Measurements from ENCODE around the gene CIPC. TPM values are rescaled to one million over a fixed set of nuclear protein-coding genes. Genes with fewer than 3 reads are reported as not detected.

CIPC gene
- total RNA-seq, 8 experiments from 2014 or later: 9.0 to 30.6 (median 16.2) TPM

- ATAC-seq (replicated peaks in 6 of 8): no peak
- peaks cover 36 to 45% of the 10 kb centered on the region in 2 donors for H3K4me1 ChIP-seq (replicated peaks in 1 of 2)
- in situ Hi-C loops (cut with MboI; ENCODE audit: low pct_unique_long_range_greater_than_20kb in 2 of 9, low sequenced_read_pairs in 9 of 9, unreplicated experiment in 9 of 9): loop anchor here in 7 of 9 experiments (10.0 to 25.0 kb wide), 2 partner anchors 150 to 187 kb away; no protein-coding TSS in a partner anchor
- no peak overlapping the region for H3K4me3 ChIP-seq
- 80 to 100% (median 91%) methylated on average over 1 to 3 of the region's 3 CpGs; no CpG with 5 or more reads in 4 of the 10 experiments for WGBS, 10 experiments
- H3K27ac ChIP-seq: no peak overlapping the region
Measured at GRCh38 chr14:77062261-77062660, 35.8 kb upstream of the CIPC start.

DNA sequence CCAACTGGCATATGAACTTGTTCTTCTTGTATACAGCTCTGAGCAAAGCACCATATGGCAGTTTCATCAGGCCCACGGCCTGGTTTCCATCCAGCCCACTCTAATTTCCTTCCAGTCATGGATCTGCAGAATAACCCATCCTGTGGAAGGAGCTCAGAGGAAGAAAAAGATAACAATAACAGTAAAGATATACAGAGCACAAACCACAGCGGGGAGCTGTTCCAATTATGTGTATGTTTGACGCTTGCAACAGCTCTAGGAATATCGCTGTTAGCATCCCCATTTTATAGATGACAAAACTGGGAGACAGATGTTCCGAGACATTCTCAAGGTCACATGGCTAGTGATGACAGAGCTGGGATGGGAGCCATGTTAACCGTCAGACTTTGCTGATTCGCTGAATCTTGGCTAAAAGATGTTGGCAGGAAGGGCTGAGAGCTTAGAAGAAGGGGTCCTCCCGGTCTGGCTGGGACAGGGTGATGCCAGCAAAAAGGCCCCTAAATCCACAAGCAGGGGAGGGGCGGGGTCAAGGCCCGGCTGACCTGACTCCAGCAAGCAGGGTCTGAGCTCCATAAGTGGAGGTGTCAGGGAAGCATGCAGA, 34.4 kb upstream of the CIPC start:
- ATAC-seq (replicated peaks in 6 of 8): no peak
- 42 to 91% (median 71%) methylated on average over 1 to 10 of the region's 10 CpGs; no CpG with 5 or more reads in 2 of the 10 experiments for WGBS, 10 experiments
- in situ Hi-C loops (cut with MboI; ENCODE audit: low pct_unique_long_range_greater_than_20kb in 2 of 9, low sequenced_read_pairs in 9 of 9, unreplicated experiment in 9 of 9): loop anchor here in 7 of 9 experiments (10.0 to 25.0 kb wide), 2 partner anchors 151 to 189 kb away; no protein-coding TSS in a partner anchor
- H3K4me3 ChIP-seq: no peak overlapping the region
- H3K27ac ChIP-seq: no peak overlapping the region
- H3K4me1 ChIP-seq (replicated peaks in 1 of 2): peaks cover 38 to 43% of the 10 kb centered on the region in 2 donors

DNA sequence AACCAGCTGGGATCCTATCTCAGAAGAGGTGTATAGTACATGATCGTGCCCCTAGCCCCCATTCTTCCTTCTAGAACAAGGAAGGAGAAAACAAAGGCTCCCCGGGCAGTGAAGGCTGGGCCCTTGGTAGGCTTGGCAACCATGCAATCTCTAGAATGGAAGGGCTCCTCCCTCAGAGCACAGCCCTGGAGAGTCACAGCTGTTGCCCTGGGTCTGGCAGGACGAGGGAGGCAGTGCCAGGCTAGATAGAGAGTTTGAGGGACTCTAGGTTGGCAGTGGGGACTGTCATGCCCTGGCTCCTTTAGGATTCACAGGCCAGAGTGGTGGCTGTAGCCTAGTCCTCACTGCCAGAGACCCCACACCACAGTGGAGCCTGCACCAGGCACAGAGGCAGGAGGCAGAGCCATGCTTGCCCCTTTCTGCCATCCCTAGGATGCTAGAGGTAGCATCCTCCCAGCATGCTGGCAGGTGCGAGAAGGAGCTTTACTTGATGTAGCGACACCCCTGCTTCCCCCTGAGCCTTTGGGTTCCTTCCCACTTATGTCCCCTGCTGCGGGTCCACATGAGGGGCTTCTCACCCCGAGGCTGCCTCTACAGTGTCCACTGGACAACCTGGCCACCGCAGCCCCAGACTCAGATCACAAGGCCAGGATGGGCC, 33.4 kb upstream of the CIPC start:
- ATAC-seq (replicated peaks in 6 of 8): peak in 4 of 8 experiments; percentile 6 to 54 (median 20)
- Histone ChIP-seq H3K4me1 (replicated peaks in 1 of 2) (peaks cover 33 to 36% of the 10 kb centered on the region in 2 donors), H3K4me3 (no peak overlapping the region), H3K27ac (no peak overlapping the region)
- in situ Hi-C loops (cut with MboI; ENCODE audit: low pct_unique_long_range_greater_than_20kb in 2 of 9, low sequenced_read_pairs in 9 of 9, unreplicated experiment in 9 of 9): loop anchor here in 7 of 9 experiments (10.0 to 25.0 kb wide), 2 partner anchors 152 to 190 kb away; no protein-coding TSS in a partner anchor
- WGBS, 10 experiments: 20 to 100% (median 87%) methylated on average over 1 to 5 of the region's 8 CpGs; no CpG with 5 or more reads in 5 of the 10 experiments

- WGBS, 10 experiments: 47 to 100% (median 78%) methylated on average over 1 to 6 of the region's 6 CpGs
- in situ Hi-C loops (cut with MboI; ENCODE audit: low pct_unique_long_range_greater_than_20kb in 2 of 9, low sequenced_read_pairs in 9 of 9, unreplicated experiment in 9 of 9): loop anchor here in 7 of 9 experiments (10.0 to 25.0 kb wide), 2 partner anchors 154 to 191 kb away; no protein-coding TSS in a partner anchor
- Histone ChIP-seq H3K4me3 (no peak overlapping the region), H3K4me1 (replicated peaks in 1 of 2) (peaks cover 33 to 38% of the 10 kb centered on the region in 2 donors), H3K27ac (peak overlapping the region; percentile 32 to 66)
- no peak for ATAC-seq (replicated peaks in 6 of 8)
Measured at GRCh38 chr14:77065851-77066577, 32.0 kb upstream of the CIPC start.

GRCh38 chr14:77066578-77067172, 31.4 kb upstream of the CIPC start:
- no peak overlapping the region for H3K4me3 ChIP-seq
- in situ Hi-C loops (cut with MboI; ENCODE audit: low pct_unique_long_range_greater_than_20kb in 2 of 9, low sequenced_read_pairs in 9 of 9, unreplicated experiment in 9 of 9): loop anchor here in 7 of 9 experiments (10.0 to 25.0 kb wide), 2 partner anchors 154 to 192 kb away; no protein-coding TSS in a partner anchor
- WGBS, 10 experiments: 0 to 40% (median 33%) methylated on average over 1 to 2 of the region's 10 CpGs; no CpG with 5 or more reads in 7 of the 10 experiments
- peak in 5 of 8 experiments; percentile 34 to 76 (median 66) for ATAC-seq (replicated peaks in 6 of 8)
- peak overlapping the region; percentile 55 to 66 for H3K27ac ChIP-seq
- H3K4me1 ChIP-seq (replicated peaks in 1 of 2): peaks cover 33 to 38% of the 10 kb centered on the region in 2 donors

DNA sequence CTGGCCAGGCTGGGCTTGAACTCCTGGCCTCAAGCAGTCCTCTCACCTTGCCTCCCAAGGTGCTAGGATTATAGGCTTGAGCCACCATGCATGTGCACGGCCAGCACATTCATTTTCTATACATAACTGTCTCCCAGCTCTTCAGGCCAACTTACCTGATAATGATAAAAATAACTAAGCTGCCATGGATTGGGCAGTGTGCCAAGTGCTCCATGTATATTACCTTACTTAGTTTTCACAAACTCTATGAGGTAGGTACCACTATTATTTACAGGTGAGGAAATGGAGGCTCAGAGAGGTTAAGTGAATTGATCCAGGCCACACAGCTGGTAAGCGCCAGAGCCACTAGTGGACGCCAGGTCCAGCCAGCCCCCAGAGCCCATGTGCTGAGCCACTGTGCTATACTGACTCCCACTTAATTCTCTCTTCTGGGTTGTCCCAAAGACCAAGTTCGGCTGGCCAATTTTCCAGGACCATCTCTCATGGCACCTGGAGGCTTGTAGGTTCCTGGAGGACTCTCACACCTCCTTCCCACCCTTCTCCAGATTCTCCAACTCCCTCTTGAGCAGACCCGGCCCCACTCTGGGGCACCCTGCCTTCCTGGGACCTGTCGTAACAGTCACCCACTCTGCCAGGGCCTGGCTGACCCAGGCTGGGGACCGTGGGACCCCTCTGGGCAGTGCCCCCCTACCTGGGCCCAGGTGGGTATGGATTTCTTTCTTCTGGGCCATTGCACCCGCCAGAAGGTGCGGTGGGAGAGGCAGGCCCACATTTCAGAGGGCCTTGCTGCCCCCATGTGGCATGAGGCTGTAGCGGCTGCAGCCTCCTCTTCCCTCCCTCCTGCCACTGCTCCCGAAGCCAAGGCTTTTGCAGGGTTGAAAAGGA, 30.2 kb upstream of the CIPC start:
- no peak overlapping the region for H3K4me3 ChIP-seq
- in situ Hi-C loops (cut with MboI; ENCODE audit: low pct_unique_long_range_greater_than_20kb in 2 of 9, low sequenced_read_pairs in 9 of 9, unreplicated experiment in 9 of 9): loop anchor here in 7 of 9 experiments (10.0 to 25.0 kb wide), 2 partner anchors 156 to 193 kb away; no protein-coding TSS in a partner anchor
- H3K4me1 ChIP-seq (replicated peaks in 1 of 2): peaks cover 33 to 38% of the 10 kb centered on the region in 2 donors
- peak; percentile 58 to 83 (median 70) for ATAC-seq (replicated peaks in 6 of 8)
- WGBS, 10 experiments: 4 to 100% (median 49%) methylated on average over 1 to 7 of the region's 11 CpGs; no CpG with 5 or more reads in 2 of the 10 experiments
- H3K27ac ChIP-seq: no peak overlapping the region

DNA sequence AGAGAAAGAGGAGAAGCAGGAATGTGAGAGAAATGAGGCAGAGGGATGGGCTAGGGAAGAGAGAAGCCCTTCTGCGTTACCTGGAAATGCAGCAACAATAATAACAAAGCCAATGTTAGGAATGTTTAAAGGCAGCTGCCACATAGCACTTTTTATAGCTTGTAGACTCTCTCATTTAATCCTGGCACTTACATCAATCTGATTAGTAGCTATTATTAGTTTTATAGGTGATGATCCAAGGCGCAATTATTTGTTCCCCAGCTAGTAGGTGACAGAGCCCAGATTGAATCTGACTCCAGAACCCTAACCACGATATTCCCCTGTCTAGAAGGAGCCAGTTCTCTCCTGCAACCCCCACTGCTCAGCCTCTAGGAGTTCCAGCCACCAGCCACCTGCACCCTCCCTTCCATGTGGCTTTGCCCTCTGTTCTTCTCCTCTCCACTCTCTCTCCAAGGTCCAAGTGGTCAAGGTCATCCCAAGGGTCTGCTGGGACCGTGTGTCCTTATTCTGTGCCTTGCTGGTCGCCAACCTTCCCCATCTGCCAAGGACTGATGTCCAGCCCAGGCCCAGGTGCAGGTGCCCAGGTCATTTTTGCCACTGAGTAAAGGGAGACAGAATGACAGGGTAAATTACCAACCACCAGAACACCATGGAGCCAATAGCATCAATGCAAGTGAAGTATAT, 29.4 kb upstream of the CIPC start:
- Histone ChIP-seq H3K27ac (no peak overlapping the region), H3K4me3 (no peak overlapping the region), H3K4me1 (replicated peaks in 1 of 2) (peaks cover 33 to 34% of the 10 kb centered on the region in 2 donors)
- ATAC-seq (replicated peaks in 6 of 8): no peak
- in situ Hi-C loops (cut with MboI; ENCODE audit: low pct_unique_long_range_greater_than_20kb in 2 of 9, low sequenced_read_pairs in 9 of 9, unreplicated experiment in 9 of 9): loop anchor here in 7 of 9 experiments (10.0 to 25.0 kb wide), 2 partner anchors 156 to 194 kb away; no protein-coding TSS in a partner anchor
- WGBS, 10 experiments: 11 to 80% (median 34%) methylated on average over 1 to 4 of the region's 5 CpGs; no CpG with 5 or more reads in 4 of the 10 experiments

DNA sequence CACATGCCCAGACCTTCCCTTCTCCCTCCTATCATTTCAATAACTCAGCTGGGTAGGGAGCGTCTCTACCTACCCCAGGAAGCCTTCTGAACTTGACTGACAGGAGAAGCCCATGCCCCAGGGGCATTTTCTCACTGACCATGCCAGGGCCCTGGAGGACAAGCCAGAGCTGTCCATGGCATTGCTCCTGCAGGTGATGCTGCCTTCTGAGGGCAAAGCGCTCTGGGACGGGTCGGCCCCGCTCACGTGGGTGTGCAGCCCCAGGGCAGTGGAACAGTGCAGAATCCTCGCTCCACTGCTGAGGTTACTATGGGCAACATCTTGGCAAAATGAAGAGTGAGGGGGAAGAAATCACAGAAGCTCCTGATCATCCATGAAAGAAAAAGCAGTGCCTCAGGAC, 28.5 kb upstream of the CIPC start:
- Histone ChIP-seq H3K4me1 (replicated peaks in 1 of 2) (peaks cover 28 to 33% of the 10 kb centered on the region in 2 donors), H3K27ac (no peak overlapping the region), H3K4me3 (no peak overlapping the region)
- 69 to 97% (median 82%) methylated on average over 1 to 7 of the region's 7 CpGs; no CpG with 5 or more reads in 2 of the 10 experiments for WGBS, 10 experiments
- no peak for ATAC-seq (replicated peaks in 6 of 8)
- in situ Hi-C loops (cut with MboI; ENCODE audit: low pct_unique_long_range_greater_than_20kb in 2 of 9, low sequenced_read_pairs in 9 of 9, unreplicated experiment in 9 of 9): loop anchor here in 7 of 9 experiments (10.0 to 25.0 kb wide), 2 partner anchors 157 to 195 kb away; no protein-coding TSS in a partner anchor

- ATAC-seq (replicated peaks in 6 of 8): no peak
- peaks cover 27 to 31% of the 10 kb centered on the region in 2 donors for H3K4me1 ChIP-seq (replicated peaks in 1 of 2)
- H3K27ac ChIP-seq: no peak overlapping the region
- no peak overlapping the region for H3K4me3 ChIP-seq
- WGBS, 10 experiments: 78 to 100% methylated on average over 1 of the region's 3 CpGs; no CpG with 5 or more reads in 8 of the 10 experiments
- in situ Hi-C loops (cut with MboI; ENCODE audit: low pct_unique_long_range_greater_than_20kb in 2 of 9, low sequenced_read_pairs in 9 of 9, unreplicated experiment in 9 of 9): loop anchor here in 6 of 9 experiments (10.0 to 25.0 kb wide), 2 partner anchors 160 to 187 kb away; no protein-coding TSS in a partner anchor
Measured at GRCh38 chr14:77071938-77072388, 26.1 kb upstream of the CIPC start.

- in situ Hi-C loops (cut with MboI; ENCODE audit: low pct_unique_long_range_greater_than_20kb in 2 of 9, low sequenced_read_pairs in 9 of 9, unreplicated experiment in 9 of 9): loop anchor here in 6 of 9 experiments (10.0 to 25.0 kb wide), 2 partner anchors 163 to 190 kb away; no protein-coding TSS in a partner anchor
- ATAC-seq (replicated peaks in 6 of 8): no peak
- Histone ChIP-seq H3K4me3 (no peak overlapping the region), H3K4me1 (replicated peaks in 1 of 2) (peaks cover 13 to 20% of the 10 kb centered on the region in 2 donors), H3K27ac (no peak overlapping the region)
Measured at GRCh38 chr14:77074969-77075368, 23.1 kb upstream of the CIPC start.

Data from motor neuron (in vitro differentiated cells).